Embryonic facial prominence (tissue), 1 donor: ENCODE measurements around the gene B3GNT3.
A peak's percentile ranks its signal among the peaks of the same experiment; 100 is the strongest.
"Not testable (repeated sequence)": the region's sequence is repeated elsewhere in the genome, so short reads cannot be mapped to it uniquely, and the experiment has no call there.

ENCODE experiments used
- DNase-seq: peaks from one replicate; pipeline ENCODE4 v3.0.0-alpha.2; 2016; ENCODE audit errors: extremely low spot score

Gene B3GNT3

GRCh38 chr19:17796838-17797423 is 2.0 kb downstream of the B3GNT3 start:
- DNase-seq, result no peak

- DNase-seq, result no peak
These were observed 2.7 kb downstream of the B3GNT3 start for GRCh38 chr19:17797424-17798201.

- not testable (repeated sequence) for DNase-seq
These were observed 3.7 kb downstream of the B3GNT3 start for GRCh38 chr19:17798599-17798998.

- no peak for DNase-seq
These were observed 7.4 kb downstream of the B3GNT3 start for GRCh38 chr19:17802137-17802858.

- no peak for DNase-seq
These were observed 8.4 kb downstream of the B3GNT3 start for GRCh38 chr19:17803264-17803896.

- no peak for DNase-seq
These were observed 10.5 kb downstream of the B3GNT3 start for GRCh38 chr19:17805427-17805826.

GRCh38 chr19:17806945-17807344 is 12.0 kb downstream of the B3GNT3 start:
- DNase-seq, result no peak

GRCh38 chr19:17807731-17808316 is 12.9 kb downstream of the B3GNT3 start:
- no peak for DNase-seq

GRCh38 chr19:17811103-17811502 is 16.2 kb downstream of the B3GNT3 start:
- DNase-seq, result no peak

GRCh38 chr19:17811681-17812080 is 16.7 kb downstream of the B3GNT3 start:
- DNase-seq, result no peak

- no peak for DNase-seq
These were observed 17.2 kb downstream of the B3GNT3 start for GRCh38 chr19:17812099-17812498.

GRCh38 chr19:17817668-17818363 is 22.9 kb downstream of the B3GNT3 start:
- DNase-seq, result no peak

GRCh38 chr19:17821190-17821589 is 26.3 kb downstream of the B3GNT3 start, which contains the start of gene INSL3:
INSL3 (minus strand) TSS chr19:17821519; CDS start chr19:17821506, 13 bp downstream.
- DNase-seq, result no peak

GRCh38 chr19:17824339-17824738 is 29.4 kb downstream of the B3GNT3 start:
- DNase-seq, result no peak

GRCh38 chr19:17826508-17827056 is 31.6 kb downstream of the B3GNT3 start:
- no peak for DNase-seq

GRCh38 chr19:17829855-17830566 is 35.1 kb downstream of the B3GNT3 start:
- DNase-seq, result no peak

GRCh38 chr19:17830567-17831418 is 35.9 kb downstream of the B3GNT3 start:
- DNase-seq, result peak; percentile 68

- no peak for DNase-seq
These were observed 36.5 kb downstream of the B3GNT3 start for GRCh38 chr19:17831419-17831888.
